K562 (cell line): Measurements from ENCODE around the gene DEDD. TPM values are rescaled to one million over a fixed set of nuclear protein-coding genes. Genes with fewer than 3 reads are reported as not detected.

Experiments
- BACH1 ChIP-seq: fragments of 200-800 bp; sonication (Bioruptor generic); IDR thresholded peaks from 2 replicates; pipeline ENCODE4 v1.6.1; 2016; ENCODE audit warnings: missing genetic modification characterization, missing compliant biosample characterization
- CEBPG ChIP-seq, 3 experiments: fragments of 200-800 bp in 1 of 3; sonication (Bioruptor generic) in 1 of 3; sonication (generic) in 1 of 3; formaldehyde crosslinking in 1 of 3; IDR thresholded peaks in 2 of 3; conservative IDR thresholded peaks in 1 of 3; 2 replicates each; pipeline versions ENCODE4 v1.6.1 to v1.8.0; 2016 to 2022; ENCODE audit warnings: missing compliant biosample characterization in 2 of 3, missing genetic modification characterization in 2 of 3, mild to moderate bottlenecking in 1 of 3, missing genetic modification reagents in 1 of 3
- CREM ChIP-seq: IDR thresholded peaks from 2 replicates; pipeline ENCODE4 v1.6.1; 2014; ENCODE audit warnings: antibody characterized with exemption, low read depth
- DIDO1 ChIP-seq: fragments of 450-650 bp; IDR thresholded peaks from 2 replicates; pipeline ENCODE4 v1.6.1; 2016; ENCODE audit warnings: low read depth, missing biosample characterization, missing genetic modification characterization
- FIP1L1 ChIP-seq: fragments of 200-400 bp; formaldehyde crosslinking; IDR thresholded peaks from 2 replicates; pipeline ENCODE4 v1.6.1; 2018; ENCODE audit warnings: mild to moderate bottlenecking, low read depth, low read length; ENCODE audit not compliant: poor library complexity, severe bottlenecking
- MAFF ChIP-seq: IDR thresholded peaks from 2 replicates; pipeline ENCODE4 v1.6.1; 2012; ENCODE audit warnings: low read length, improper control_type of control experiment
- NFRKB ChIP-seq: fragments of 450-650 bp; IDR thresholded peaks from 2 replicates; pipeline ENCODE4 v1.6.1; 2016; ENCODE audit warnings: low read depth
- PHTF2 ChIP-seq: fragments of 250-450 bp; sonication (Bioruptor Pico); IDR thresholded peaks from 2 replicates; pipeline ENCODE4 v1.5.0; 2021; ENCODE audit warnings: mild to moderate bottlenecking
- TGIF2 ChIP-seq: sonication (generic); formaldehyde crosslinking; IDR thresholded peaks from 2 replicates; pipeline ENCODE4 v1.8.1; 2022; ENCODE audit warnings: mild to moderate bottlenecking, missing genetic modification reagents, moderate library complexity
- ZNF197 ChIP-seq: fragments of 200-800 bp; sonication (Bioruptor generic); IDR thresholded peaks from 2 replicates; pipeline ENCODE4 v1.6.1; 2016; ENCODE audit warnings: low read depth, missing genetic modification characterization, missing compliant biosample characterization
- ZNF644 ChIP-seq: fragments of 200-800 bp; sonication (Bioruptor generic); IDR thresholded peaks from 2 replicates; pipeline ENCODE4 v1.6.1; 2016; ENCODE audit warnings: low read depth, missing genetic modification characterization, missing compliant biosample characterization
- ZNF699 ChIP-seq: fragments of 250-450 bp; sonication (Bioruptor Pico); IDR thresholded peaks from 2 replicates; pipeline ENCODE4 v1.8.0; 2021; ENCODE audit warnings: mild to moderate bottlenecking, moderate library complexity; ENCODE audit not compliant: insufficient replicate concordance
- polyA plus RNA-seq, 8 experiments: library from polyadenylated mRNA; depleted of rRNA in 4 of 8; stranded (reverse) in 5 of 8; unstranded in 3 of 8; fragments of >200 nt; fragmentation: Nextera tagmentation in 2 of 8; fragmentation: Illumina TruSeq in 1 of 8; extraction: Ambion mirVana in 2 of 8; extraction: Trizol in 1 of 8; gene quantifications; 2 replicates each; pipeline versions ENCODE4 v1.2.1 to v1.2.3, GENCODE V29; 2011 to 2014; ENCODE audit warnings: inconsistent platforms in 1 of 8, missing spikeins in 1 of 8
- total RNA-seq, 7 experiments: library from RNA; depleted of rRNA in 6 of 7; stranded (reverse); fragments of >200 nt in 6 of 7; fragmentation: Illumina TruSeq in 2 of 7; extraction: Trizol in 2 of 7; gene quantifications; 2 replicates each; pipeline versions ENCODE4 v1.2.1 to v1.2.3, GENCODE V29; 2011 to 2021; ENCODE audit warnings: low replicate concordance in 1 of 7
- TF ChIP-seq, protein P1 (sequence below): fragments of 150-350 bp; IDR thresholded peaks from 2 replicates; pipeline ENCODE4 v1.6.1; 2014; ENCODE audit warnings: low read depth, mild to moderate bottlenecking, low read length, borderline replicate concordance
- TF ChIP-seq, protein P2 (sequence below): fragments of 200-800 bp; sonication (Bioruptor generic); IDR thresholded peaks from 2 replicates; pipeline ENCODE4 v1.6.1; 2016; ENCODE audit warnings: missing genetic modification characterization, missing compliant biosample characterization
- TF ChIP-seq, protein P3 (sequence below), 2 experiments: fragments of 200-800 bp in 1 of 2; sonication (Bioruptor generic) in 1 of 2; sonication (generic) in 1 of 2; formaldehyde crosslinking in 1 of 2; IDR thresholded peaks in 1 of 2; conservative IDR thresholded peaks in 1 of 2; 2 replicates each; pipeline versions ENCODE4 v1.5.0 to v1.6.1; 2016 to 2020; ENCODE audit warnings: missing compliant biosample characterization in 1 of 2, missing genetic modification characterization in 1 of 2, missing genetic modification reagents in 1 of 2

Gene DEDD
- total and polyA plus RNA-seq, 9 of the 15 experiments (the other 6 are each of a cell fraction or from before 2014, with no cell fraction given), result 11.6 to 41.0 (median 16.8) TPM

DNA sequence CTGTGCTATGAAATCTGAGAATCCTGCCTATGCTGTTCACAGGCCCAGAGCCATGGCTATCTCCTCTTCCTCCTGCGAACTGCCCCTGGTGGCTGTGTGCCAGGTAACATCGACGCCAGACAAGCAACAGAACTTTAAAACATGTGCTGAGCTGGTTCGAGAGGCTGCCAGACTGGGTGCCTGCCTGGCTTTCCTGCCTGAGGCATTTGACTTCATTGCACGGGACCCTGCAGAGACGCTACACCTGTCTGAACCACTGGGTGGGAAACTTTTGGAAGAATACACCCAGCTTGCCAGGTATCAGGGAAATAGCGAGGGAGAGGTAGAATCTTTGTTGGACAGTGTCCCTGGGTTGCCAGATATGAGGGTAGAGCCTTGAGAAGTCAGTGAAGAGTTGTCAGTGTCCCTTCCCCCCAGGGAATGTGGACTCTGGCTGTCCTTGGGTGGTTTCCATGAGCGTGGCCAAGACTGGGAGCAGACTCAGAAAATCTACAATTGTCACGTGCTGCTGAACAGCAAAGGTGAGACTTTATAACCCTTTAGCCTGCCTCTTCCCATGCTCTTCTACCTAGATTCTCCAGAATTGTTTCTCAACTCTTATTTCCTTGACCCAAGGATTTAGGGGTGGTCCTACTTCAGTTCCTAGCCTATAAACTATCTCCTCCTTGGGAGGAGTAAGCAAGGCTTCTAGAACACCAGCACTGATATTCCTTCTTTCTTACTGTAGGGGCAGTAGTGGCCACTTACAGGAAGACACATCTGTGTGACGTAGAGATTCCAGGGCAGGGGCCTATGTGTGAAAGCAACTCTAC lies 13.2 kb downstream of the DEDD start (continued):
- TF ChIP-seq, protein P1, sequence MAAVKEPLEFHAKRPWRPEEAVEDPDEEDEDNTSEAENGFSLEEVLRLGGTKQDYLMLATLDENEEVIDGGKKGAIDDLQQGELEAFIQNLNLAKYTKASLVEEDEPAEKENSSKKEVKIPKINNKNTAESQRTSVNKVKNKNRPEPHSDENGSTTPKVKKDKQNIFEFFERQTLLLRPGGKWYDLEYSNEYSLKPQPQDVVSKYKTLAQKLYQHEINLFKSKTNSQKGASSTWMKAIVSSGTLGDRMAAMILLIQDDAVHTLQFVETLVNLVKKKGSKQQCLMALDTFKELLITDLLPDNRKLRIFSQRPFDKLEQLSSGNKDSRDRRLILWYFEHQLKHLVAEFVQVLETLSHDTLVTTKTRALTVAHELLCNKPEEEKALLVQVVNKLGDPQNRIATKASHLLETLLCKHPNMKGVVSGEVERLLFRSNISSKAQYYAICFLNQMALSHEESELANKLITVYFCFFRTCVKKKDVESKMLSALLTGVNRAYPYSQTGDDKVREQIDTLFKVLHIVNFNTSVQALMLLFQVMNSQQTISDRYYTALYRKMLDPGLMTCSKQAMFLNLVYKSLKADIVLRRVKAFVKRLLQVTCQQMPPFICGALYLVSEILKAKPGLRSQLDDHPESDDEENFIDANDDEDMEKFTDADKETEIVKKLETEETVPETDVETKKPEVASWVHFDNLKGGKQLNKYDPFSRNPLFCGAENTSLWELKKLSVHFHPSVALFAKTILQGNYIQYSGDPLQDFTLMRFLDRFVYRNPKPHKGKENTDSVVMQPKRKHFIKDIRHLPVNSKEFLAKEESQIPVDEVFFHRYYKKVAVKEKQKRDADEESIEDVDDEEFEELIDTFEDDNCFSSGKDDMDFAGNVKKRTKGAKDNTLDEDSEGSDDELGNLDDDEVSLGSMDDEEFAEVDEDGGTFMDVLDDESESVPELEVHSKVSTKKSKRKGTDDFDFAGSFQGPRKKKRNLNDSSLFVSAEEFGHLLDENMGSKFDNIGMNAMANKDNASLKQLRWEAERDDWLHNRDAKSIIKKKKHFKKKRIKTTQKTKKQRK, result no peak
- no peak for TF ChIP-seq NFRKB
- TF ChIP-seq FIP1L1, result no peak
- TF ChIP-seq DIDO1 (tag), result no peak
- TF ChIP-seq, protein P2, sequence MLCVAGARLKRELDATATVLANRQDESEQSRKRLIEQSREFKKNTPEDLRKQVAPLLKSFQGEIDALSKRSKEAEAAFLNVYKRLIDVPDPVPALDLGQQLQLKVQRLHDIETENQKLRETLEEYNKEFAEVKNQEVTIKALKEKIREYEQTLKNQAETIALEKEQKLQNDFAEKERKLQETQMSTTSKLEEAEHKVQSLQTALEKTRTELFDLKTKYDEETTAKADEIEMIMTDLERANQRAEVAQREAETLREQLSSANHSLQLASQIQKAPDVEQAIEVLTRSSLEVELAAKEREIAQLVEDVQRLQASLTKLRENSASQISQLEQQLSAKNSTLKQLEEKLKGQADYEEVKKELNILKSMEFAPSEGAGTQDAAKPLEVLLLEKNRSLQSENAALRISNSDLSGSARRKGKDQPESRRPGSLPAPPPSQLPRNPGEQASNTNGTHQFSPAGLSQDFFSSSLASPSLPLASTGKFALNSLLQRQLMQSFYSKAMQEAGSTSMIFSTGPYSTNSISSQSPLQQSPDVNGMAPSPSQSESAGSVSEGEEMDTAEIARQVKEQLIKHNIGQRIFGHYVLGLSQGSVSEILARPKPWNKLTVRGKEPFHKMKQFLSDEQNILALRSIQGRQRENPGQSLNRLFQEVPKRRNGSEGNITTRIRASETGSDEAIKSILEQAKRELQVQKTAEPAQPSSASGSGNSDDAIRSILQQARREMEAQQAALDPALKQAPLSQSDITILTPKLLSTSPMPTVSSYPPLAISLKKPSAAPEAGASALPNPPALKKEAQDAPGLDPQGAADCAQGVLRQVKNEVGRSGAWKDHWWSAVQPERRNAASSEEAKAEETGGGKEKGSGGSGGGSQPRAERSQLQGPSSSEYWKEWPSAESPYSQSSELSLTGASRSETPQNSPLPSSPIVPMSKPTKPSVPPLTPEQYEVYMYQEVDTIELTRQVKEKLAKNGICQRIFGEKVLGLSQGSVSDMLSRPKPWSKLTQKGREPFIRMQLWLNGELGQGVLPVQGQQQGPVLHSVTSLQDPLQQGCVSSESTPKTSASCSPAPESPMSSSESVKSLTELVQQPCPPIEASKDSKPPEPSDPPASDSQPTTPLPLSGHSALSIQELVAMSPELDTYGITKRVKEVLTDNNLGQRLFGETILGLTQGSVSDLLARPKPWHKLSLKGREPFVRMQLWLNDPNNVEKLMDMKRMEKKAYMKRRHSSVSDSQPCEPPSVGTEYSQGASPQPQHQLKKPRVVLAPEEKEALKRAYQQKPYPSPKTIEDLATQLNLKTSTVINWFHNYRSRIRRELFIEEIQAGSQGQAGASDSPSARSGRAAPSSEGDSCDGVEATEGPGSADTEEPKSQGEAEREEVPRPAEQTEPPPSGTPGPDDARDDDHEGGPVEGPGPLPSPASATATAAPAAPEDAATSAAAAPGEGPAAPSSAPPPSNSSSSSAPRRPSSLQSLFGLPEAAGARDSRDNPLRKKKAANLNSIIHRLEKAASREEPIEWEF (CRISPR knock-in tag), result no peak
- no peak for TF ChIP-seq CEBPG (CRISPR knock-in tag; IDR thresholded peaks at IDR 0.05)
- no peak for TF ChIP-seq CEBPG (tag; conservative IDR thresholded peaks at IDR 0.05 in 1 of 2, IDR thresholded peaks at IDR 0.05 in 1 of 2)
- TF ChIP-seq CREM, result peak; percentile 92
- TF ChIP-seq PHTF2 (CRISPR knock-in tag), result no peak
- no peak for TF ChIP-seq BACH1 (tag)
- no peak for TF ChIP-seq TGIF2 (CRISPR knock-in tag)
- TF ChIP-seq ZNF197, result no peak
- TF ChIP-seq, protein P3, sequence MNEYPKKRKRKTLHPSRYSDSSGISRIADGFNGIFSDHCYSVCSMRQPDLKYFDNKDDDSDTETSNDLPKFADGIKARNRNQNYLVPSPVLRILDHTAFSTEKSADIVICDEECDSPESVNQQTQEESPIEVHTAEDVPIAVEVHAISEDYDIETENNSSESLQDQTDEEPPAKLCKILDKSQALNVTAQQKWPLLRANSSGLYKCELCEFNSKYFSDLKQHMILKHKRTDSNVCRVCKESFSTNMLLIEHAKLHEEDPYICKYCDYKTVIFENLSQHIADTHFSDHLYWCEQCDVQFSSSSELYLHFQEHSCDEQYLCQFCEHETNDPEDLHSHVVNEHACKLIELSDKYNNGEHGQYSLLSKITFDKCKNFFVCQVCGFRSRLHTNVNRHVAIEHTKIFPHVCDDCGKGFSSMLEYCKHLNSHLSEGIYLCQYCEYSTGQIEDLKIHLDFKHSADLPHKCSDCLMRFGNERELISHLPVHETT (CRISPR knock-in tag; conservative IDR thresholded peaks at IDR 0.05 in 1 of 2, IDR thresholded peaks at IDR 0.05 in 1 of 2), result no peak
- TF ChIP-seq MAFF, result no peak
- no peak for TF ChIP-seq ZNF644
- TF ChIP-seq ZNF699 (CRISPR knock-in tag), result no peak
